ENCODE results near the gene DAD1.
"Not testable (repeated sequence)": the region's sequence is repeated elsewhere in the genome, so short reads cannot be mapped to it uniquely, and the experiment has no call there.

Gene DAD1

DNA sequence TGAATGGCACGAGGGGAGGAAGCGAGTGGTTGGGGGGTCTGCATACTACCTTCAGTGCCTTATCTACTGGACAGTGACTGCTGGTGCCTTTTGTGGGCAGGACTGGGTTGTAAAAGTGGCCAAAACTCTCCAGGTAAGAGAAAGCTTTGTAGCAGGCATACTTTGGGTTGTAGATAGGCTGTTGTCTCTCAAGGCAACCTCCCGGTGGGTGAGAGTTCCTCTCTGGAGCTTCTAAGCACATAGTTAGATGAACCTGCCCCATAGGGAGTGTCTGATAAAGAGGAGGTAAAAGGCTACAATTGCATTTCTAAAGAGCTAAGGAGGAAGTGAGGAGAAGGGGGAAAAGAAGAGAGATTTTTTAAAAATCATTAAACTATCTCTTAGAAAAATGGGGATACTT lies 4.2 kb upstream of the DAD1 start:
- no peak overlapping the region for H3K4me2 ChIP-seq (ENCODE audit: low read length)
- no peak overlapping the region for H2AFZ ChIP-seq (ENCODE audit: low read depth, low read length)
- H3K4me1 ChIP-seq (ENCODE audit: low read length): peaks cover 20% of the 10 kb centered on the region
- TF ChIP-seq, protein P1, sequence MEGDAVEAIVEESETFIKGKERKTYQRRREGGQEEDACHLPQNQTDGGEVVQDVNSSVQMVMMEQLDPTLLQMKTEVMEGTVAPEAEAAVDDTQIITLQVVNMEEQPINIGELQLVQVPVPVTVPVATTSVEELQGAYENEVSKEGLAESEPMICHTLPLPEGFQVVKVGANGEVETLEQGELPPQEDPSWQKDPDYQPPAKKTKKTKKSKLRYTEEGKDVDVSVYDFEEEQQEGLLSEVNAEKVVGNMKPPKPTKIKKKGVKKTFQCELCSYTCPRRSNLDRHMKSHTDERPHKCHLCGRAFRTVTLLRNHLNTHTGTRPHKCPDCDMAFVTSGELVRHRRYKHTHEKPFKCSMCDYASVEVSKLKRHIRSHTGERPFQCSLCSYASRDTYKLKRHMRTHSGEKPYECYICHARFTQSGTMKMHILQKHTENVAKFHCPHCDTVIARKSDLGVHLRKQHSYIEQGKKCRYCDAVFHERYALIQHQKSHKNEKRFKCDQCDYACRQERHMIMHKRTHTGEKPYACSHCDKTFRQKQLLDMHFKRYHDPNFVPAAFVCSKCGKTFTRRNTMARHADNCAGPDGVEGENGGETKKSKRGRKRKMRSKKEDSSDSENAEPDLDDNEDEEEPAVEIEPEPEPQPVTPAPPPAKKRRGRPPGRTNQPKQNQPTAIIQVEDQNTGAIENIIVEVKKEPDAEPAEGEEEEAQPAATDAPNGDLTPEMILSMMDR (IDR thresholded peaks at IDR 0.05; ENCODE audit: low read depth, low read length): no peak
- no peak for TF ChIP-seq EZH2phosphoT487 (IDR thresholded peaks at IDR 0.05; ENCODE audit: low read depth)
- H3K27ac ChIP-seq (ENCODE audit: low read length): no peak overlapping the region
- 0 out of 2 replicates have a peak, but pooled peaks cover 1% of the 10 kb centered on the region for H4K20me1 ChIP-seq (ENCODE audit: insufficient read depth, low read length)
- no peak overlapping the region for H3K4me3 ChIP-seq (ENCODE audit: low read length)
- H3K27me3 ChIP-seq (ENCODE audit: low read depth, low read length): peaks cover 5% of the 10 kb centered on the region
- no peak overlapping the region for H3K9ac ChIP-seq (ENCODE audit: low read length)
- peaks cover 8% of the 10 kb centered on the region for H3K79me2 ChIP-seq (ENCODE audit: low read length)
- no peaks in the 10 kb centered on the region for H3K9me3 ChIP-seq (ENCODE audit: insufficient read depth, low read length)
- no peaks in the 10 kb centered on the region for H3K36me3 ChIP-seq (replicated peaks; ENCODE audit: low read depth, low read length)

DNA sequence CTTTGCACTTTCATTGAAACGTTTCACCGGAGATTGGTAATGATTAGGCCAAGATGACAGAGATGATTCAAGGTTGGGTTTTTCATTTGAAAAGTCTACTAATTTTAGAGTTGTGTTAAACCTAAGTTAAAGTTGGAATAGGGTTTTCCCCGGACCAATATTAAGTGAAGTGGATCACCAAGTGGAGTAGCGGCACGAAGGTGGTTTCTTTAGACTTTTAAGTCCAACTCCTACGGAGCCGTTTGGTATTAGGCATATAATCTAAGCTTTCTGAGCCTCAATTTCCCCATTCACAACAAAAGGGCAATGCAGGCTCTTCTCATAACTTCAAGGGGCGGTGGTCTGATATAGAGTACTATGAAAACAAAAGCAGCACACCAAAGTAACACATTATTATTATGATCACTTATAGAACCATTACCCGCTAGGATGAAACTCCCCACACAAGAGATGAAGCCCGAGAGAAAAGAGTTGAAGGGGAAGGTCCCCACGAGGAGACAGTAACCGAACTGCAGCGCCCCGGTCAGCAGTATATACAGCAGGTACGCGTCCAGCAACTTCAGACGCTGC lies 413 bp downstream of the DAD1 start:
- H3K27ac ChIP-seq (ENCODE audit: low read length): peak overlapping the region; percentile 56
- H3K4me2 ChIP-seq (ENCODE audit: low read length): peak overlapping the region; percentile 99
- H3K36me3 ChIP-seq (replicated peaks; ENCODE audit: low read depth, low read length): peaks cover 15% of the 10 kb centered on the region
- H3K9me3 ChIP-seq (ENCODE audit: insufficient read depth, low read length): no peaks in the 10 kb centered on the region
- H2AFZ ChIP-seq (ENCODE audit: low read depth, low read length): no peak overlapping the region
- H3K27me3 ChIP-seq (ENCODE audit: low read depth, low read length): peaks cover 2% of the 10 kb centered on the region
- H3K4me3 ChIP-seq (ENCODE audit: low read length): peak overlapping the region; percentile 97
- peak overlapping the region; percentile 95 for H3K9ac ChIP-seq (ENCODE audit: low read length)
- peaks cover 23% of the 10 kb centered on the region for H3K4me1 ChIP-seq (ENCODE audit: low read length)
- TF ChIP-seq EZH2phosphoT487 (IDR thresholded peaks at IDR 0.05; ENCODE audit: low read depth): no peak
- TF ChIP-seq, protein P1 (IDR thresholded peaks at IDR 0.05; ENCODE audit: low read depth, low read length): no peak
- H3K79me2 ChIP-seq (ENCODE audit: low read length): peaks cover 54% of the 10 kb centered on the region
- H4K20me1 ChIP-seq (ENCODE audit: insufficient read depth, low read length): peaks cover 38% of the 10 kb centered on the region

DNA sequence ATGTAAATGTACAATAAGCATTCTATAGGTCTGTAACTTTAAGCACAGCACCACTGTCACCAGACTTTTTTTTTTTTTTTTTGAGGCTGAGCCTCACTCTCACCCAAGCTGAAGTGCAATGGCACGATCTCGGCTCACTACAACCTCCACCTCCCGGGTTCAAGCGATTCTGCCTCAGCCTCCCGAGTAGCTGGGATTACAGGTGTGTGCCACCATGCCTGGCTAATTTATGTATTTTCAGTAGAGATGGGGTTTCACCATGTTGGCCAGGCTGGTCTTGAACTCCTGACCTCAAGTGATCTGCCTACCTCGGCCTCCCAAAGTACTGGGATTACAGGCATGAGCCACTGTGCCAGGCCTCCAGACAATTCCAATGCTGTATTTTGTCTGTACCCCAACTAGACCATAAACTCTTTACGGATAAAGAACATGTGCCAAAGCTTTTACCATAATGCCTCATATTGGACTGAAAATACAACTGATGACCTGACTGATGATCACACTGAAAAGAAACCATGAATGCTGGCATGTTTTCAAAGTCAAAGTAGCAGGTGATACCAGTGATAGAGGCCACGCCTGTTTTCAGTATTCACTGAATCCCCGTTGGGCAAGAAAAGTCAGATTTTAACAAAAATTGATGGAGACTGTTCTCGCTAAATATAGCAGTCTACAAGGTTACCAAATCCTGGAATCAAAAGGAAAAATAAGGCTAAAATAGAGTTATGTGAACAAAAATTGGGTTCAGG lies 1.2 kb downstream of the DAD1 start:
- H3K36me3 ChIP-seq (replicated peaks; ENCODE audit: low read depth, low read length): peaks cover 15% of the 10 kb centered on the region
- H3K27me3 ChIP-seq (ENCODE audit: low read depth, low read length); H2AFZ ChIP-seq (ENCODE audit: low read depth, low read length); H3K9me3 ChIP-seq (ENCODE audit: insufficient read depth, low read length): not testable (repeated sequence)
- H3K9ac ChIP-seq (ENCODE audit: low read length): peak overlapping the region; percentile 95
- H3K79me2 ChIP-seq (ENCODE audit: low read length): peaks cover 61% of the 10 kb centered on the region
- H3K4me2 ChIP-seq (ENCODE audit: low read length): peak overlapping the region; percentile 99
- peak overlapping the region; percentile 97 for H3K4me3 ChIP-seq (ENCODE audit: low read length)
- H3K27ac ChIP-seq (ENCODE audit: low read length): peak overlapping the region; percentile 56
- peaks cover 42% of the 10 kb centered on the region for H4K20me1 ChIP-seq (ENCODE audit: insufficient read depth, low read length)
- peaks cover 24% of the 10 kb centered on the region for H3K4me1 ChIP-seq (ENCODE audit: low read length)

DNA sequence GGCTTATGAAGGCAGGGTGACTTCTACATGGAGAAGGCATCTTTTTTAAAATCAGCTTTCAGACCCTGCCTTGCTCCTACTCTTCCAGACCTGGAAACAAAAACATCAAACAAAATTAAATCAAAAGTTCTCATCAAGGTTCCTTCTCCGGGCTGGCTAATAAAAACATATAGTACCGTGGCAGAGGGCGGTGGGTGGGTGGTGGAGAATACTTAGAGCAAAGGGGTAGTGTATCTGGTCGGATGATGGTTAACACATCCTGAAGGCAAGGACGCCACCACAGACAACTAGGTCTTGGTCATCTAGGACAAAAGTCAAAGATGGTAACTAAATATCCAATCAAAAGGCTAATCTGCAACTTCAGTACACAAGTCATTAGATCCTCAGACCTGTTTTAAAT lies 1.8 kb downstream of the DAD1 start:
- H3K36me3 ChIP-seq (replicated peaks; ENCODE audit: low read depth, low read length): peaks cover 15% of the 10 kb centered on the region
- H3K9ac ChIP-seq (ENCODE audit: low read length): no peak overlapping the region
- peaks cover 25% of the 10 kb centered on the region for H3K4me1 ChIP-seq (ENCODE audit: low read length)
- no peaks in the 10 kb centered on the region for H3K9me3 ChIP-seq (ENCODE audit: insufficient read depth, low read length)
- no peak overlapping the region for H3K27ac ChIP-seq (ENCODE audit: low read length)
- TF ChIP-seq, protein P1 (IDR thresholded peaks at IDR 0.05; ENCODE audit: low read depth, low read length): no peak
- no peak for TF ChIP-seq EZH2phosphoT487 (IDR thresholded peaks at IDR 0.05; ENCODE audit: low read depth)
- 0 out of 2 replicates have a peak overlapping the region, but pooled peaks have one; percentile 99 for H3K4me2 ChIP-seq (ENCODE audit: low read length)
- H2AFZ ChIP-seq (ENCODE audit: low read depth, low read length): no peak overlapping the region
- no peaks in the 10 kb centered on the region for H3K27me3 ChIP-seq (ENCODE audit: low read depth, low read length)
- H4K20me1 ChIP-seq (ENCODE audit: insufficient read depth, low read length): peaks cover 42% of the 10 kb centered on the region
- no peak overlapping the region for H3K4me3 ChIP-seq (ENCODE audit: low read length)
- peaks cover 67% of the 10 kb centered on the region for H3K79me2 ChIP-seq (ENCODE audit: low read length)
